Measurements from ENCODE around the gene SULT1A2.
"Not testable (repeated sequence)": the region's sequence is repeated elsewhere in the genome, so short reads cannot be mapped to it uniquely, and the experiment has no call there.

The SULT1A2 gene

GRCh38 chr16:28589930-28590329 is 6.9 kb downstream of the SULT1A2 start:
- DNase-seq: no peak

GRCh38 chr16:28589069-28589468 is 7.8 kb downstream of the SULT1A2 start:
- DNase-seq: no peak

- DNase-seq: no peak
These were observed 9.5 kb downstream of the SULT1A2 start for GRCh38 chr16:28587386-28587785.

- no peak for DNase-seq
These were observed 10.4 kb downstream of the SULT1A2 start for GRCh38 chr16:28586466-28586865.

- no peak for DNase-seq
These were observed 11.2 kb downstream of the SULT1A2 start for GRCh38 chr16:28585674-28586073.

- DNase-seq: no peak
These were observed 16.0 kb downstream of the SULT1A2 start for GRCh38 chr16:28580726-28581315.

- DNase-seq: no peak
These were observed 21.3 kb downstream of the SULT1A2 start for GRCh38 chr16:28575446-28576109.

GRCh38 chr16:28574925-28575324 is 21.9 kb downstream of the SULT1A2 start:
- DNase-seq: no peak

- DNase-seq: no peak
These were observed 22.8 kb downstream of the SULT1A2 start for GRCh38 chr16:28573738-28574718.

GRCh38 chr16:28572696-28573510 is 23.9 kb downstream of the SULT1A2 start:
- no peak for DNase-seq

GRCh38 chr16:28569968-28570752 is 26.7 kb downstream of the SULT1A2 start:
- DNase-seq: no peak

- DNase-seq: no peak
These were observed 27.8 kb downstream of the SULT1A2 start for GRCh38 chr16:28569021-28569420.

GRCh38 chr16:28567292-28567691 is 29.6 kb downstream of the SULT1A2 start:
- no peak for DNase-seq

GRCh38 chr16:28566233-28566925 is 30.5 kb downstream of the SULT1A2 start:
- DNase-seq: not testable (repeated sequence)

- DNase-seq: no peak
These were observed 33.6 kb downstream of the SULT1A2 start for GRCh38 chr16:28563218-28563617.

- DNase-seq: no peak
These were observed 34.7 kb downstream of the SULT1A2 start for GRCh38 chr16:28562199-28562598.

GRCh38 chr16:28561557-28562187 is 35.2 kb downstream of the SULT1A2 start:
- DNase-seq: no peak

- no peak for DNase-seq
These were observed 38.4 kb downstream of the SULT1A2 start for GRCh38 chr16:28558456-28558855.

- no peak for DNase-seq
These were observed 39.9 kb downstream of the SULT1A2 start for GRCh38 chr16:28556914-28557320.

GRCh38 chr16:28555561-28555960 is 41.3 kb downstream of the SULT1A2 start:
- no peak for DNase-seq
